Activated T-cell treated with anti-CD3 and anti-CD28 coated beads, Interleukin-2, amount 50 U/mL, for 24 hours (primary cell): ENCODE results near the gene SEL1L2.

Experiments used
- DNase-seq: peaks from one replicate; pipeline ENCODE4 v3.0.0-alpha.2; 2020
- H3K27ac Mint-ChIP-seq: 2 replicates; pipeline ENCODE4 v1.8.0; 2020; ENCODE audit warnings: mild to moderate bottlenecking, mixed read lengths
- H3K27me3 Mint-ChIP-seq: 2 replicates; pipeline ENCODE4 v1.8.0; 2020; ENCODE audit warnings: mixed read lengths
- H3K36me3 Mint-ChIP-seq: 2 replicates; pipeline ENCODE4 v1.8.0; 2020; ENCODE audit warnings: low read depth, mixed read lengths
- H3K4me1 Mint-ChIP-seq: 2 replicates; pipeline ENCODE4 v1.8.0; 2020; ENCODE audit warnings: low read depth, mixed read lengths
- H3K4me3 Mint-ChIP-seq: 2 replicates; pipeline ENCODE4 v1.8.0; 2020; ENCODE audit warnings: mild to moderate bottlenecking, moderate library complexity, mixed read lengths
- H3K9me3 Mint-ChIP-seq: 2 replicates; pipeline ENCODE4 v1.8.0; 2020; ENCODE audit warnings: mixed read lengths

Gene SEL1L2

DNA sequence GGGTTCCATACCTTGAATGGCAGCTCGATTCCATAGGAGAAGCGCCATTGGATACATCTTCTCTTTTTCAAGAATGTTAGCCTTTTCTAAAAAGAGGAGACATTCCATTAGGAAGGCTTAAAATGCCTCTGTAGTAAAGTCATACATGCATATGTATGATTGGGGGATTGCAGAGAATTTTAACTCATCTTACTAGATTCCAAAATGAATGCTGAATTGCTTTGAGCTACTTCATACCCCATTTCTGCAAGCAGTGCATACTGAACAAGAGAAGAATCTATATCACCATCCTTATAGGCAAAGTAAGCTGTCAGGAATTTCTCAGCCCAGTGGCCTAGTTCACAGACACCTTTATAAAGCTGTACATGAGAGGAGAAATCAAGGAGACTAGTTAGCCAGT lies 125.3 kb downstream of the SEL1L2 start:
- H3K27ac Mint-ChIP-seq: no peak overlapping the region
- no peaks in the 10 kb centered on the region for H3K9me3 Mint-ChIP-seq
- H3K27me3 Mint-ChIP-seq: no peaks in the 10 kb centered on the region
- no peaks in the 10 kb centered on the region for H3K36me3 Mint-ChIP-seq
- H3K4me3 Mint-ChIP-seq: no peak overlapping the region
- no peak for DNase-seq
- no peaks in the 10 kb centered on the region for H3K4me1 Mint-ChIP-seq

DNA sequence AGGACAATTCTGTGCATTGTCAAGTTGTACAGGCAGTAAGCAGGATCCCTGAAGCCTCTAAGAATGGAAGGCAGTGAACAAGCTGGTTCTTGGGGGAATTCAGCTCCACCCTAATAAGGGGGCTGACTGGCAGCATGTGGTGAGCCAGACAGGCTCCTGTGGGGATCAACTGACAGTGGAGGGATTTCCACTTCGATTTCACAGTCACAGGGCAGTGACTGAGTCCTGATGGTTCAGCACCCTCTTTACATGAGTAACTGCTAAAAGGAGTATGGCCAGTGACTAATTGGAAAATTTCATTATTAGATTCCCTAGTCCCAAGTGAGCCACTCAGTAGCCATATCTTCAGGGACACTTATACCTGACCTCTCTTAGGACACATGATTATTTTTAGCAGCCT lies 127.2 kb downstream of the SEL1L2 start:
- H3K4me3 Mint-ChIP-seq: no peak overlapping the region
- DNase-seq: no peak
- H3K36me3 Mint-ChIP-seq: no peaks in the 10 kb centered on the region
- no peaks in the 10 kb centered on the region for H3K4me1 Mint-ChIP-seq
- no peaks in the 10 kb centered on the region for H3K27me3 Mint-ChIP-seq
- H3K27ac Mint-ChIP-seq: no peak overlapping the region
- H3K9me3 Mint-ChIP-seq: no peaks in the 10 kb centered on the region

DNA sequence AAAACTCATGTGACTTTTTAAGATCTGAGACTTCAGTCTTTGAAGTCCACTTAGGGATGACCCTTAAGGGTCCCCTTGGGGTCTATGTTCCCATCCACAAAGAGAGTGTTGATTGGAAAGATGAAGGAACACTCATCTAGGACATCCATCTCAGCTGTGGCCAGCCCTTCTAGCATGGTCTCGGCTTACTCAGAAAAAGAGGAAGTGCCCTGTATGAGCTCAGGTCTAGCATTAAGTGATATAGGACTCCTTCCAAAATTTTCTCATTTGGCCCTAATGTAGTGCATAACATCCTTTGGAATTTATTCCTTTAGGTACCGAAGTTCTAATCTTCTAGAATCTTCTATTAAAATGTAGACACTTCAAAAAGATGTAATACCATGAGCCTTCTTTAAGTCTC lies 128.2 kb downstream of the SEL1L2 start:
- Mint-ChIP-seq H3K36me3 (no peaks in the 10 kb centered on the region), H3K4me1 (no peaks in the 10 kb centered on the region), H3K4me3 (no peak overlapping the region), H3K9me3 (no peaks in the 10 kb centered on the region), H3K27ac (no peak overlapping the region), H3K27me3 (no peaks in the 10 kb centered on the region)
- no peak for DNase-seq

DNA sequence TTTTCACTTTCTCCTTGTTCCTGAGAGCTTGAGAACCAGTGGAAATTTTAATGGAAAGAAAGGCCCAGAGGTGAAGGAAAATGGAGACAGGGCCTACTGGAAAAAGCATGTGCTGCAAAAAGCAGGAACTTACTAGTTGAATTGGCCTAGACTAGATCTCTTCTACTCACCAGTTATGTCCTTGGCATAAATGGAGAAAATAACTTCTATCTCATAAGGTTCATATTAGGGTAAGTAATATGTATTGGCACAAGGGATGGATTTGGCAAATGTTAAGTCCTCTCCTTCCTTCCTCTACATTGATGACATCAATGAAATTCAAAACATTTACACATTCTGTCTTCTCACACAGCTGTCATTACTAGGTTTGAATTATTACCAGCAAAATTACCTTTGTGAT lies 131.5 kb downstream of the SEL1L2 start:
- DNase-seq: no peak
- peaks cover 6% of the 10 kb centered on the region for H3K27me3 Mint-ChIP-seq
- H3K27ac Mint-ChIP-seq: no peak overlapping the region
- no peaks in the 10 kb centered on the region for H3K9me3 Mint-ChIP-seq
- no peaks in the 10 kb centered on the region for H3K36me3 Mint-ChIP-seq
- H3K4me1 Mint-ChIP-seq: no peaks in the 10 kb centered on the region
- H3K4me3 Mint-ChIP-seq: no peak overlapping the region

DNA sequence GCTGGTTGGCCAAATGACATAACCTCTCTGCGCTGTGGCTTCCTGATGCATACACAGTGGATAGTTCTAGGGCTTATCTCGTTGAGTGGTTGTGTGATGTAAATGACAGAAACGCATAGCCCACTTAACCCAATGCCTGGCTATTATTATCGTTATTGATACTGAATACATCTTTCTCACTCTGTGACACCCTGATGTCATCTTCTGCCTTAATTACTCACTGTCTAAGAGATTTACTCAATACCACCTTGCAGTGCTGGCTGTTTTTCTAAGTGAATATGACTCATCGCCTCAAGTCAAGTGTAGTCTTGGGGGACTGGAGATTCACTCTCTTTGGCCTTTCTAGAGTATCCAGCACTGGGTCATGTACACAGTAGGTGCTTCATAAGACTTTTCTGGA lies 132.0 kb downstream of the SEL1L2 start:
- Mint-ChIP-seq H3K27me3 (peaks cover 6% of the 10 kb centered on the region), H3K36me3 (no peaks in the 10 kb centered on the region), H3K4me1 (no peaks in the 10 kb centered on the region), H3K27ac (no peak overlapping the region), H3K4me3 (no peak overlapping the region), H3K9me3 (no peaks in the 10 kb centered on the region)
- no peak for DNase-seq

DNA sequence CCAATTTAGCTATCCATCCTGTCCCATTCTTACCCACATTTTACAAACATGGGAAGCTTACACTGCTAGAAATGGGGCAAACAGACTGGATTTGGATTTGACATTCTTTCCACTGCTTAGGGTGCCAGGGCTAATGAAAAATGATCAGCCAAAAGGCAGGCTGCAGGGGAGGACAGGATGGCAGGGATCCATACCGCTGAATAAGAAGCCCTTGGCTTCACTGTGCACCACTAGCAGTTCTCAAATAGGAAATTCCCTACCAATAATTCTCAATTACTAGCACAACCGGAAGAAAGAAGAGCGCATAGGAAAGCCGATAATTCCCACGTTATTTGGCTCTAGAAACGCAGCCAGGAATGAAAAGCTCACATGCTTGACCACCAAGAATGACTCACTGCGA lies 132.5 kb downstream of the SEL1L2 start:
- H3K36me3 Mint-ChIP-seq: no peaks in the 10 kb centered on the region
- no peak overlapping the region for H3K27ac Mint-ChIP-seq
- H3K27me3 Mint-ChIP-seq: peaks cover 6% of the 10 kb centered on the region
- no peak overlapping the region for H3K4me3 Mint-ChIP-seq
- no peak for DNase-seq
- no peaks in the 10 kb centered on the region for H3K9me3 Mint-ChIP-seq
- no peaks in the 10 kb centered on the region for H3K4me1 Mint-ChIP-seq

DNA sequence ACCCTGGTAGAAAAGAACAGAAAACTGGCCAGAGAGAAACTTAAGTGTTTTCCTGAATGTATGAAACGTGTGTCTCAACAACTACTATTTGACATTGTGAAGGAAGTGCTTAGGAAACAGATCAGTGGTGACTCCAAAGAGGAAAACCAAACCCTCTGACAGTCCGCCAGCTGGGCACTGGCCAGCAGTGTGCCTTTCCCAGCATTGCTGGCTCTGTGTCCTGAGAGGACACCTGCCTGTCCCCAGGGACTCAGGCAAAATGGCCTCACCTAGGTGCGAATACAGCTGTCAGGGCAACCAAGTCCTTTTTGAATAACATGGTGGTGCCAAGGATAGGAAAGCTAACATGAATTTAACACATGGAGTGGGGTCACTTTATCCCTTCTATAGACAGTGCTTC lies 133.1 kb downstream of the SEL1L2 start:
- Mint-ChIP-seq H3K9me3 (no peaks in the 10 kb centered on the region), H3K27me3 (peaks cover 6% of the 10 kb centered on the region), H3K4me1 (no peaks in the 10 kb centered on the region), H3K36me3 (no peaks in the 10 kb centered on the region), H3K4me3 (no peak overlapping the region), H3K27ac (no peak overlapping the region)
- no peak for DNase-seq

DNA sequence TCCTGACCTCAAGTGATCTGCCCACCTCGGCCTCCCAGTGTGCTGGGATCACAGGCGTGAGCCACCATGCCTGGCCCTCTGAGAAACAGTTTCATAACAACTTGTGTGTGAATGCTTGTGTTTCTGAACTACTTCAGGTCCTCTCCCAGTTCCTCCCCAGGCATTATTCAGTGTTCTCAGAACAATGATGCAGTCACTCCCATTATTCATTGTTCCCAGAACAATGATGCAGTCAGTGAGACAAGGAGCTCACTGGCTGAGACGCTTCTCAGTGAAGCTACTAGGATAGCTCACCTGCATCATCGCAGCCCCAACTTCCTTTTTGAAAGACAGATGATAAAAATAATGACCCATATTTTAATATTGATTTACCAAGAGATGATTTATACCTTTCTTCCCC lies 134.1 kb downstream of the SEL1L2 start:
- Mint-ChIP-seq H3K4me1 (no peaks in the 10 kb centered on the region), H3K27me3 (peaks cover 9% of the 10 kb centered on the region), H3K27ac (no peak overlapping the region), H3K9me3 (no peaks in the 10 kb centered on the region), H3K4me3 (no peak overlapping the region), H3K36me3 (no peaks in the 10 kb centered on the region)
- DNase-seq: no peak

DNA sequence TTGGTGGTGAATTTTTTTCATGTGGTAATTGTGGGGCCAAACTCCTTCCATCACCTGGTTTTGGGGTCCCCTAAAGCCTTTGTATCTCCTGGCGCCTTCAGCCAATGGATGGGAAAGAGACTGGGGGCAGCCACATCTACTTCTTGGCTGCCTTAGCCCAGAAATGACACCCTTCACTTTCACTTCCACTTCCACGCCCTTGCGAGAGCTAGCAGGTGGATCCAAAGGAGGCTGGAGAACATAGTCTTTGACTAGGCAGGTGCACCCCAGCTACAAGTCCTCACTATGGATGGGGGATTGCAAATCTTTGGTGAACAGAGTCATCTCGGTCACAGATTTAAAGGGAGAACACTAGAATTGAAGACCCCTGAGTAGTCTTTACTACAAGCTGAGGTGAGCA lies 134.8 kb downstream of the SEL1L2 start:
- Mint-ChIP-seq H3K27me3 (peaks cover 9% of the 10 kb centered on the region), H3K4me1 (no peaks in the 10 kb centered on the region), H3K9me3 (no peaks in the 10 kb centered on the region), H3K27ac (no peak overlapping the region), H3K4me3 (no peak overlapping the region), H3K36me3 (no peaks in the 10 kb centered on the region)
- DNase-seq: no peak

DNA sequence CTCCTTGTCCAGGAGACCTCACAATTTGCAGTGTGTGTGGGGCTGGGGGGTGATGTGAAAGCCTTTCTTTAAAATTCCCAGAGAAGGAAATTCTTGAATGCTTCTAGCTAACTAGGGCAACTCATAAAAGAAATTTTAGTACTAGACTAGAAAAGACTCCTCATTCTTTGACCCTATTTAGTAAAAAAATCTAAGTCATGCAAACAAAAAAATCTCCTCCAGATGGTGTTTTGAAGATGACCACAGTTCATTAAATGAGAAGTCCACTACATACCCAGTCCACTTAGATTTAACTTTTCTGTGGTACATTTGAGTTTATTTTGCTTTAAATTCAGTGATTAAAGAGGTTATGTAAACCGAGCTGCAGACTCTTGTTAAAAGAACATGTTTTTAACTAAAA lies 138.1 kb downstream of the SEL1L2 start:
- Mint-ChIP-seq H3K36me3 (no peaks in the 10 kb centered on the region), H3K27ac (no peak overlapping the region), H3K4me3 (no peak overlapping the region), H3K9me3 (no peaks in the 10 kb centered on the region), H3K4me1 (no peaks in the 10 kb centered on the region), H3K27me3 (peaks cover 12% of the 10 kb centered on the region)
- DNase-seq: no peak

DNA sequence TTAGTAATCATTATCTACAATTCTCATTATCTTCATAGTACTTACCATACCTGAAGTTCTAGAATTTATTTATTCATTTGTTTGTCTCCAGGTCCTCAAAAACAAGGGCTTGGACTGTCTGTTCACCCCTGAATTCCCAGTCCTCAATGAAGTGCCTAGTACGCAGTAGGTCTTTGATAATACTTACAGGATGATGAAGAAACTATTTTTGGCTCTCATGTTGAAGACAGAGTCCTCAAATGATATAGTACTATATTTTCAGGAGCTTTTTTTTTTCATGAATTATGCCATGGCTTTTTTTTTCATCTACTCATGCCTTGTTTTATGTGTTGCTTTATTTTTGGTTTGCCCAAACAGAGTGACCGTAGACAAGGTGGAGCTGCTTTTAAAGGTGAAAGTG lies 139.1 kb downstream of the SEL1L2 start:
- no peak overlapping the region for H3K4me3 Mint-ChIP-seq

DNA sequence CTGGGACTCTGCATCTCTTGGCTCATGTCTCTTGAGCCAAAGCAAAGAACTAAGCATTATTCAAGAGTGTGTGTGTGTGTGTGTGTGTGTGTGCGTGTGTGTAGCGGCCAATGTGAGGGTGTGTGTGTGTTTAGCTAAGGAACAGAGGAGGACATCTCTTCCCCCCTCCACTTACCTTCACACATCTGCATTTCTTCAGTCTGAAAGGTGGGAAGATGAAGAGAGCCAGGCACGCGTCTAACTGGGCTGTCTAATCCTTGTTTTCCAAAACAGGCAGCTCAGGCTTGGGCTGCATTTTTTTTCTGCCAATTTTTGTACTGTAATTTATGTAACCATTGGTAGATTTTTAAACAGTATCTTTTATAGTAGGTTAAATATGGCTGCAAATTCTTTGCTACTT lies 146.1 kb downstream of the SEL1L2 start:
- Mint-ChIP-seq H3K4me1 (no peaks in the 10 kb centered on the region), H3K27me3 (peaks cover 20% of the 10 kb centered on the region), H3K9me3 (no peaks in the 10 kb centered on the region), H3K27ac (no peak overlapping the region), H3K4me3 (no peak overlapping the region), H3K36me3 (no peaks in the 10 kb centered on the region)
- DNase-seq: no peak

More for the DNA sequence above, 139.1 kb downstream of the SEL1L2 start:
- Mint-ChIP-seq H3K27me3 (peaks cover 19% of the 10 kb centered on the region), H3K9me3 (no peaks in the 10 kb centered on the region), H3K27ac (no peak overlapping the region), H3K36me3 (no peaks in the 10 kb centered on the region), H3K4me1 (no peaks in the 10 kb centered on the region)
- DNase-seq: no peak

DNA sequence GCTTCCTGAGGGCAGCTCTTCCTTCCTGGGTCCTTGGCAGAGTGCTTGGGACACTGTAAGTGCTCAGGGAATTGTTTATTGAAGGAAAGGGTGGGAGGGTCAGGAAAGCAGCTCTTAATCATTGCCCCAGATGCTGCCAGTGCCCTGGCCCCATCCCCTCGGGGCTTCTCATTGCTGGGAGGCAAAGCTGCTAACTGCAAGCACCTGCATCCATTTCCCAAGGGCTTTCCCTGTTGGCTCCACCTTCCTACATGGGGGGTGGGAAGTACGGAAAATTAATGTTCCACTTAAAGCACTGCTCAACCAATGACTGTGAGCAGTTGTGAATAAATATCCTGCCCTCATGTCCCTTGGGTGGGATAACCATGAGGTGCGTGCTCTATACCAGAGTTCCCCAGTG lies 149.2 kb downstream of the SEL1L2 start:
- Mint-ChIP-seq H3K27ac (no peak overlapping the region), H3K4me1 (no peaks in the 10 kb centered on the region), H3K27me3 (peaks cover 19% of the 10 kb centered on the region), H3K4me3 (no peak overlapping the region), H3K36me3 (no peaks in the 10 kb centered on the region), H3K9me3 (no peaks in the 10 kb centered on the region)
- no peak for DNase-seq

DNA sequence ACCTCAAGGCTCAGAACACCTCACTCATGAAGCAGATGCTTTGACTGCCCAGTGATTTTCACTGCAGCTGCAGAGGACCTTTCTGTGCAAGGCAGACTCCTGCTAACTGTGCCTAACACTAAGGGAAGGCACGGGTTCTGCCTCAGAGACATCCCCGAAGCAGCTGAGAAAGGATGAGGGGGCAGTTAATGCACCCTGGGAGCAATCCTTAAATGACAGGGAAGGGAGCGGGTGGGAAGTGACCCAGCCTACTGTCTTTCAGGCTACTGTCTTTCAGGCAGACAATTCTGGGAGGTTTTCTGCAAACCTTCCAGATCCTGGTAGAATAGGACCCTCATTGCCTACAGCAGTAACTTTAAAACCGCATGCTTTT lies 150.3 kb downstream of the SEL1L2 start:
- Mint-ChIP-seq H3K27me3 (peaks cover 24% of the 10 kb centered on the region), H3K36me3 (no peaks in the 10 kb centered on the region), H3K4me3 (no peak overlapping the region), H3K4me1 (no peaks in the 10 kb centered on the region), H3K27ac (no peak overlapping the region), H3K9me3 (no peaks in the 10 kb centered on the region)
- DNase-seq: no peak

DNA sequence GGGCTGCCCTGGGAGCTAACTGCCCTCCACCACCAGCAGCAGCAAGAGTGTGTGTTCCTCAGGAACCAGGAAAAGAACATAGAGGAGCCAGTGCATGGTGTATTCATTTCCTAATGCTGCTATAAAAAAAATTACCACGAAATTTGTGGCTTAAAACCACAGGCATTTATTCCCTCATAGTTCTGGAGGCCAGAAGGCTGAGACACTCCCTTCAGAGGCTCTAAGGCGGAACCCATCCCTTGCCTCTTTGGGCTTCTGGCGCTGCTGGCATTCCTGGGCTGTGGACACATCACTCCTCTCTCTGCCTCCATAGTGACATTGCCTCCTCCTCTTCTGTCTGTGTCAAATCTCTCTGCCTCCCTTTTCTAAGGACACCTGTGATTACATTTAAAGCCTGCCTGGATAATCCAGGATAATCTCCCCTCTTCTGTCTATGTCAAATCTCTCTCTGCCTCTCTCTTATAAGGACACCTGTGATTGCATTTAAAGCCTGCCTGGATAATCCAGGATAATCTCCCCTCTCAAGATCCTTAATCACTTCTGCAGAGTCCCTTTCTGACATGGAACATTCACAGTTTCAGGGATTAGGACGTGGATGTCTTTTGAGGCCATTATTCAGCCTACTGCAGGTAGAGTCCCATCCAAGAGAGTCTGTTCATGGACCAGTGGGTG lies 150.9 kb downstream of the SEL1L2 start:
- Mint-ChIP-seq H3K36me3 (no peaks in the 10 kb centered on the region), H3K27ac (no peak overlapping the region), H3K4me3 (no peak overlapping the region), H3K9me3 (no peaks in the 10 kb centered on the region), H3K27me3 (peaks cover 20% of the 10 kb centered on the region), H3K4me1 (no peaks in the 10 kb centered on the region)
- no peak for DNase-seq

DNA sequence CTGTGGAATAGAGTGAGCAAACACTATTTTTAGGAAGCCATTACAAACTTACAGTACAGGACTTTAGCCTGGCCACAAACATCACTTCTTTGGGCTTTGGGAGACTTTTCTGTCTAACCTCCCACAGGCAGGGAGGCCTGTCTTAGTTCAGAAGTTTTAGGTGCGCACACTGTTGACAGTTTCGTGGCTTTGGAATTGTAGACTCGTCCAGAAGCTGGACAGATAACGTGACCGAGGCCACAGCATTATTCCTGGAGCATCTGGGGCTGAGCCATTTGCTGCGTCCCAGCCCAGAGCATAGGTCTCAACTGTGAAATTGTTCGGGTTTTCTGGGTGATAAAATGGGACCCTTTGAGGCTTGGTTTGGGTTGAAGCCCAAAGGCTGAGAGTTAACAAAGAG lies 151.8 kb downstream of the SEL1L2 start:
- Mint-ChIP-seq H3K9me3 (no peaks in the 10 kb centered on the region), H3K4me3 (no peak overlapping the region), H3K27ac (no peak overlapping the region), H3K4me1 (no peaks in the 10 kb centered on the region), H3K27me3 (peaks cover 23% of the 10 kb centered on the region), H3K36me3 (no peaks in the 10 kb centered on the region)
- DNase-seq: no peak
